Measurements from ENCODE around the gene ARMC2. TPM values are rescaled to one million over a fixed set of nuclear protein-coding genes. Genes with fewer than 3 reads are reported as not detected.
A peak's percentile ranks its signal among the peaks of the same experiment; 100 is the strongest.

ARMC2 gene
- total RNA-seq, 1 donor from 2014 or later, result 6.9 TPM

DNA sequence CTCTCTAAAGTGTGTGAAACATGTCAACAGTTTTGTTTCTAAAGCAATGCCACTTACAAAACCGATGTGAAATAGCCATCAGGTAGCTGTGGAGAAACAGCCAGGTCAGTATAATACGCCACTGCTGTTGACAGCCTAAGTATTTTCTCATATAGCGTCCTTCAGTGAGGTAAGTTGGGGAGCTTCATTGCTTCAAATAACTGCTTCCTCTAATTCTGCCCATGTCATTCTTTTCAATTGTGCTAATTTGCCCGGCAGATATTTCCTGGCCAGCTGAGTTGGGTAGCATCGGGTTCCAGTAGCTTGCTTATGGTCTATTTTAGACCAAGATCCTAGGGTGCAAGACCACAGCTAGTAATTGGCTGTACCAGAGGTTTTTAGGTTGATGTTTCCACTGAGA lies 2.1 kb upstream of the ARMC2 start:
- TF ChIP-seq, protein P1, sequence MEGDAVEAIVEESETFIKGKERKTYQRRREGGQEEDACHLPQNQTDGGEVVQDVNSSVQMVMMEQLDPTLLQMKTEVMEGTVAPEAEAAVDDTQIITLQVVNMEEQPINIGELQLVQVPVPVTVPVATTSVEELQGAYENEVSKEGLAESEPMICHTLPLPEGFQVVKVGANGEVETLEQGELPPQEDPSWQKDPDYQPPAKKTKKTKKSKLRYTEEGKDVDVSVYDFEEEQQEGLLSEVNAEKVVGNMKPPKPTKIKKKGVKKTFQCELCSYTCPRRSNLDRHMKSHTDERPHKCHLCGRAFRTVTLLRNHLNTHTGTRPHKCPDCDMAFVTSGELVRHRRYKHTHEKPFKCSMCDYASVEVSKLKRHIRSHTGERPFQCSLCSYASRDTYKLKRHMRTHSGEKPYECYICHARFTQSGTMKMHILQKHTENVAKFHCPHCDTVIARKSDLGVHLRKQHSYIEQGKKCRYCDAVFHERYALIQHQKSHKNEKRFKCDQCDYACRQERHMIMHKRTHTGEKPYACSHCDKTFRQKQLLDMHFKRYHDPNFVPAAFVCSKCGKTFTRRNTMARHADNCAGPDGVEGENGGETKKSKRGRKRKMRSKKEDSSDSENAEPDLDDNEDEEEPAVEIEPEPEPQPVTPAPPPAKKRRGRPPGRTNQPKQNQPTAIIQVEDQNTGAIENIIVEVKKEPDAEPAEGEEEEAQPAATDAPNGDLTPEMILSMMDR (IDR thresholded peaks at IDR 0.05; ENCODE audit: partially characterized antibody, unreplicated experiment), result no peak

GRCh38 chr6:108846628-108847027 lies 1.6 kb upstream of the ARMC2 start:
- no peaks in the 10 kb centered on the region for H3K27me3 Mint-ChIP-seq (ENCODE audit: unreplicated experiment)
- TF ChIP-seq, protein P1 (IDR thresholded peaks at IDR 0.05; ENCODE audit: partially characterized antibody, unreplicated experiment), result no peak
- H3K9me3 Mint-ChIP-seq (ENCODE audit: unreplicated experiment), result no peaks in the 10 kb centered on the region
- H3K4me1 Mint-ChIP-seq (ENCODE audit: low read depth, unreplicated experiment), result peaks cover 4% of the 10 kb centered on the region
- no peak overlapping the region for H3K4me3 Mint-ChIP-seq (ENCODE audit: unreplicated experiment)
- no peak overlapping the region for H3K27ac Mint-ChIP-seq (ENCODE audit: unreplicated experiment)
- H3K36me3 Mint-ChIP-seq (ENCODE audit: unreplicated experiment), result no peaks in the 10 kb centered on the region
- no peak for DNase-seq

More for the DNA sequence above, 2.1 kb upstream of the ARMC2 start:
- H3K27me3 Mint-ChIP-seq (ENCODE audit: unreplicated experiment), result no peaks in the 10 kb centered on the region
- no peak for DNase-seq
- H3K36me3 Mint-ChIP-seq (ENCODE audit: unreplicated experiment), result no peaks in the 10 kb centered on the region
- peaks cover 4% of the 10 kb centered on the region for H3K4me1 Mint-ChIP-seq (ENCODE audit: low read depth, unreplicated experiment)
- no peak overlapping the region for H3K4me3 Mint-ChIP-seq (ENCODE audit: unreplicated experiment)
- no peak overlapping the region for H3K27ac Mint-ChIP-seq (ENCODE audit: unreplicated experiment)
- H3K9me3 Mint-ChIP-seq (ENCODE audit: unreplicated experiment), result no peaks in the 10 kb centered on the region

DNA sequence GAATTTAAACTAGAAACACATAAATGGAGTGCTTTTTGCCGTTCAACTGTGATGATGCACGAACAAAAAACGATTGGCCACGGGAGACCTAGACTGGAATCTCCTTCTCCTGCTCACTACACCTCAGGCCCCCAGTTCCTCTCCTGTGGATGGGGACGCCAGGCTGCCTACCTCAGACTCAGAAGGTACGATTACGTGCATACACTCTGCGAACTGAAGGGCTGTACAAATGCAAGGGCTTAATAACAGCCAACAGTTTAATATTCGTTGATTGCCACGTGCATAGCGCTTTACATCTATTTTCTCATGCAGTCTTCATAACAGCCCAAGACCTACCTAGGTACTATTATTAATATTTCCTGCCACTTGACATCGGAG lies 495 bp upstream of the ARMC2 start:
- H3K4me3 Mint-ChIP-seq (ENCODE audit: unreplicated experiment), result peak overlapping the region; percentile 95
- peak overlapping the region; percentile 12 for H3K27ac Mint-ChIP-seq (ENCODE audit: unreplicated experiment)
- no peaks in the 10 kb centered on the region for H3K27me3 Mint-ChIP-seq (ENCODE audit: unreplicated experiment)
- H3K9me3 Mint-ChIP-seq (ENCODE audit: unreplicated experiment), result no peaks in the 10 kb centered on the region
- peaks cover 4% of the 10 kb centered on the region for H3K4me1 Mint-ChIP-seq (ENCODE audit: low read depth, unreplicated experiment)
- H3K36me3 Mint-ChIP-seq (ENCODE audit: unreplicated experiment), result no peaks in the 10 kb centered on the region
- TF ChIP-seq, protein P1 (IDR thresholded peaks at IDR 0.05; ENCODE audit: partially characterized antibody, unreplicated experiment), result no peak
- no peak for DNase-seq

DNA sequence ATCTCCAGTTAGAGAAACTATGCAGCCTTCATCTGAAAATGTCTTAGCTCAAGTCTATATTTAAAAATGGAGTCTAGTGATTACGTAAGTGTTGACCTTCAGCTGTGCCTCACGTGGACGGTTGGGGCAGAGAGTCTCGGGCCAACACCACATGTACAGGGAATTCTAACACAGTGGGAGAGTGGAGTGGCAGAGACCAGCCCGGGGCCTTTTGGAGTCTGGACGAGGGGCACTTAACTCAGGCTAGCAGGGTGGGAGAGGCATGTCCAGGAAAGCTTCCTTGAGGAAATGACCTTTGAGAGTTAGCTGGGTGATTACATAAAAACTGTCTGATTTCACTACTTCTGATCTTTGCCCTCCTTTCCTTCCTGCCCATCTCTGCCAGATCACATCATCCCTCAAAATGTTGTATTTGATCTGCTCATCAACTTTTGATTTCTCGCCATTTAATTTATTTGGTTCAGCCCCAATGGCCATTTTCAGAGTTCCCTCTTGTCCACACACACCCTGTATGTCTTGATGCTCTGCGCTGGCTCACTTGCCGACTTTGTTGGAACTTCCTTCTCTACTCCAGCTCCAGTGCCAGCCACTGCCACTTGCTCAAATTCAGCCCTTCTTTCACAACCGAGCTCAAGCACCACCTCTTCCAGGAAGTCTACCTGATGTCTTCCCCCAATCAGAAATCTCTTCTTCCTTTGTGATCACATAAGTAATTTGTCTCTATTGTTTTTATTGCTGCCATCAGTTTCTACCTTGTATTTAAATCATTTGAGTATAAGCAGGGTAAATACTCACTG lies 2.6 kb downstream of the ARMC2 start:
- TF ChIP-seq, protein P1 (IDR thresholded peaks at IDR 0.05; ENCODE audit: partially characterized antibody, unreplicated experiment), result no peak
- no peaks in the 10 kb centered on the region for H3K9me3 Mint-ChIP-seq (ENCODE audit: unreplicated experiment)
- no peaks in the 10 kb centered on the region for H3K27me3 Mint-ChIP-seq (ENCODE audit: unreplicated experiment)
- H3K4me1 Mint-ChIP-seq (ENCODE audit: low read depth, unreplicated experiment), result peaks cover 4% of the 10 kb centered on the region
- peaks cover 6% of the 10 kb centered on the region for H3K36me3 Mint-ChIP-seq (ENCODE audit: unreplicated experiment)
- no peak for DNase-seq
- H3K4me3 Mint-ChIP-seq (ENCODE audit: unreplicated experiment), result no peak overlapping the region
- no peak overlapping the region for H3K27ac Mint-ChIP-seq (ENCODE audit: unreplicated experiment)

GRCh38 chr6:108851756-108852155 lies 3.5 kb downstream of the ARMC2 start:
- H3K9me3 Mint-ChIP-seq (ENCODE audit: unreplicated experiment), result peaks cover 2% of the 10 kb centered on the region
- no peak overlapping the region for H3K27ac Mint-ChIP-seq (ENCODE audit: unreplicated experiment)
- DNase-seq, result no peak
- H3K27me3 Mint-ChIP-seq (ENCODE audit: unreplicated experiment), result no peaks in the 10 kb centered on the region
- peaks cover 4% of the 10 kb centered on the region for H3K4me1 Mint-ChIP-seq (ENCODE audit: low read depth, unreplicated experiment)
- no peak overlapping the region for H3K4me3 Mint-ChIP-seq (ENCODE audit: unreplicated experiment)
- peaks cover 15% of the 10 kb centered on the region for H3K36me3 Mint-ChIP-seq (ENCODE audit: unreplicated experiment)
- TF ChIP-seq, protein P1 (IDR thresholded peaks at IDR 0.05; ENCODE audit: partially characterized antibody, unreplicated experiment), result no peak

All from glutamatergic neuron (in vitro differentiated cells).